Measurements from ENCODE around the gene MTA1.

The MTA1 gene

GRCh38 chr14:105389976-105390848 is 29.4 kb upstream of the MTA1 start:
- no peaks in the 10 kb centered on the region for H4K20me1 ChIP-seq (ENCODE audit: low read depth, low read length)
- H3K27me3 ChIP-seq (ENCODE audit: low read length) = no peaks in the 10 kb centered on the region
- H3F3A ChIP-seq (ENCODE audit: insufficient read depth) = no peaks in the 10 kb centered on the region; the same call in 1 of the 2 replicates
- no peaks in the 10 kb centered on the region for H3K9me2 ChIP-seq (replicated peaks; ENCODE audit: insufficient read depth, low read length)
- no peaks in the 10 kb centered on the region for H3K9me3 ChIP-seq (ENCODE audit: insufficient read depth, low read length)
- no peak overlapping the region for H3K27ac ChIP-seq (ENCODE audit: low read depth, low read length)
- TF ChIP-seq EZH2phosphoT487 (conservative IDR thresholded peaks at IDR 0.05; ENCODE audit: low read length) (no peak), CTCF (IDR thresholded peaks at IDR 0.05; ENCODE audit: insufficient read depth, low read length, poor library complexity, severe bottlenecking) (no peak)
- no peaks in the 10 kb centered on the region for H3K36me3 ChIP-seq (ENCODE audit: low read length)
- H3K79me2 ChIP-seq (ENCODE audit: insufficient read depth, low read length) = no peaks in the 10 kb centered on the region
- H2AFZ ChIP-seq (ENCODE audit: low read depth, low read length, severe bottlenecking) = no peak overlapping the region
- H3K9ac ChIP-seq (ENCODE audit: low read length) = no peak overlapping the region
- H3K4me2 ChIP-seq (ENCODE audit: low read depth, low read length, poor library complexity, severe bottlenecking) = no peak overlapping the region
- no peak overlapping the region for H3K4me3 ChIP-seq (ENCODE audit: insufficient read depth, low read length, poor library complexity, severe bottlenecking)

GRCh38 chr14:105390849-105391500 is 28.7 kb upstream of the MTA1 start:
- no peak overlapping the region for H2AFZ ChIP-seq (ENCODE audit: low read depth, low read length, severe bottlenecking)
- no peak overlapping the region for H3K27ac ChIP-seq (ENCODE audit: low read depth, low read length)
- no peaks in the 10 kb centered on the region for H3K9me3 ChIP-seq (ENCODE audit: insufficient read depth, low read length)
- TF ChIP-seq CTCF (IDR thresholded peaks at IDR 0.05; ENCODE audit: insufficient read depth, low read length, poor library complexity, severe bottlenecking) (no peak), EZH2phosphoT487 (conservative IDR thresholded peaks at IDR 0.05; ENCODE audit: low read length) (no peak)
- H3F3A ChIP-seq (ENCODE audit: insufficient read depth) = no peaks in the 10 kb centered on the region; the same call in 1 of the 2 replicates
- no peak overlapping the region for H3K9ac ChIP-seq (ENCODE audit: low read length)
- H3K4me3 ChIP-seq (ENCODE audit: insufficient read depth, low read length, poor library complexity, severe bottlenecking) = no peak overlapping the region
- no peak overlapping the region for H3K4me2 ChIP-seq (ENCODE audit: low read depth, low read length, poor library complexity, severe bottlenecking)
- H3K79me2 ChIP-seq (ENCODE audit: insufficient read depth, low read length) = no peaks in the 10 kb centered on the region
- H3K9me2 ChIP-seq (replicated peaks; ENCODE audit: insufficient read depth, low read length) = no peaks in the 10 kb centered on the region
- no peaks in the 10 kb centered on the region for H4K20me1 ChIP-seq (ENCODE audit: low read depth, low read length)
- no peaks in the 10 kb centered on the region for H3K36me3 ChIP-seq (ENCODE audit: low read length)
- H3K27me3 ChIP-seq (ENCODE audit: low read length) = no peaks in the 10 kb centered on the region

DNA sequence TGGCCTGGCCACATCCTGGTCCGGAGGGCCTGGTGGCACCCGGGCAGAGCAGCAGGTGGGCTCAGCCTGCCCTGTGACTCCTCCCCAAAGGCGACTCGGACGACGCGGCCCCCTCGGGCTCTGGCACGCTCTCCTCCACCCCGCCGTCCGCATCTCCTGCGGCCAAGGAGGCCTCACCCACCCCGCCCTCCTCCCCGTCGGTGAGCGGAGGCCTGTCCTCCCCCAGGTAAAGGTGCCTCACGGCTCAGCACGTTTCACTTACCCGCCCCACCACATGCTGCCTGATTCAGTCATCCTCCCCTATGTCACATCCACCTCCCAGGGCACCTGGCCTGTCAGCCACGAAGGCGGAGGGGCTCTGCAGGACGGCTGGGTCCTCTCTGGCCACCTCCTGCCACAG is 28.1 kb upstream of the MTA1 start:
- Histone ChIP-seq H3K79me2 (ENCODE audit: insufficient read depth, low read length) (no peaks in the 10 kb centered on the region), H3K27me3 (ENCODE audit: low read length) (no peaks in the 10 kb centered on the region), H4K20me1 (ENCODE audit: low read depth, low read length) (no peaks in the 10 kb centered on the region), H3K4me3 (ENCODE audit: insufficient read depth, low read length, poor library complexity, severe bottlenecking) (no peak overlapping the region), H3F3A (ENCODE audit: insufficient read depth) (no peaks in the 10 kb centered on the region; the same call in 1 of the 2 replicates), H3K9me3 (ENCODE audit: insufficient read depth, low read length) (no peaks in the 10 kb centered on the region), H3K4me2 (ENCODE audit: low read depth, low read length, poor library complexity, severe bottlenecking) (no peak overlapping the region), H2AFZ (ENCODE audit: low read depth, low read length, severe bottlenecking) (no peak overlapping the region), H3K9me2 (replicated peaks; ENCODE audit: insufficient read depth, low read length) (no peaks in the 10 kb centered on the region), H3K9ac (ENCODE audit: low read length) (no peak overlapping the region), H3K36me3 (ENCODE audit: low read length) (no peaks in the 10 kb centered on the region), H3K27ac (ENCODE audit: low read depth, low read length) (no peak overlapping the region)
- TF ChIP-seq EZH2phosphoT487 (conservative IDR thresholded peaks at IDR 0.05; ENCODE audit: low read length) = no peak
- TF ChIP-seq CTCF (IDR thresholded peaks at IDR 0.05; ENCODE audit: insufficient read depth, low read length, poor library complexity, severe bottlenecking) = no peak

Measured in SU-DHL-6 (cell line).